Measurements from ENCODE around the gene RAPGEF4.
A peak's percentile ranks its signal among the peaks of the same experiment; 100 is the strongest.

The RAPGEF4 gene

DNA sequence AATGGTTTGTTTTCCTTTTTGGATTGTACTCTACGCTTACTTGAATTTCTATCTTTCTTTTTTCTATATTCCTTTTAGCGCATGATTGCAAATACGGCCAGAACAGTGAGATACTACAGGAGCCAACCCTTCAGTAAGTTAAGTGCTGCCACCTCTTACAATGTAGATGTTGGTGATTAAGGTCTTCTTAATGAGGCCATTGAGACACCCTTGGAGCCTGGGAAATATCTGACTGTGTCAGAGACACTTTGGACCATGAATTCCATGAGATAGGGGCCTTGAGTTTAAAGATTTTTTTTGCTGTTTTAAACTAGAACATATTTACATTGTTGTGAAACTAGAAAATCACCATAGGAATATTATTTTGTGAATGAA is 312.9 kb downstream of the RAPGEF4 start:
- DNase-seq = no peak

DNA sequence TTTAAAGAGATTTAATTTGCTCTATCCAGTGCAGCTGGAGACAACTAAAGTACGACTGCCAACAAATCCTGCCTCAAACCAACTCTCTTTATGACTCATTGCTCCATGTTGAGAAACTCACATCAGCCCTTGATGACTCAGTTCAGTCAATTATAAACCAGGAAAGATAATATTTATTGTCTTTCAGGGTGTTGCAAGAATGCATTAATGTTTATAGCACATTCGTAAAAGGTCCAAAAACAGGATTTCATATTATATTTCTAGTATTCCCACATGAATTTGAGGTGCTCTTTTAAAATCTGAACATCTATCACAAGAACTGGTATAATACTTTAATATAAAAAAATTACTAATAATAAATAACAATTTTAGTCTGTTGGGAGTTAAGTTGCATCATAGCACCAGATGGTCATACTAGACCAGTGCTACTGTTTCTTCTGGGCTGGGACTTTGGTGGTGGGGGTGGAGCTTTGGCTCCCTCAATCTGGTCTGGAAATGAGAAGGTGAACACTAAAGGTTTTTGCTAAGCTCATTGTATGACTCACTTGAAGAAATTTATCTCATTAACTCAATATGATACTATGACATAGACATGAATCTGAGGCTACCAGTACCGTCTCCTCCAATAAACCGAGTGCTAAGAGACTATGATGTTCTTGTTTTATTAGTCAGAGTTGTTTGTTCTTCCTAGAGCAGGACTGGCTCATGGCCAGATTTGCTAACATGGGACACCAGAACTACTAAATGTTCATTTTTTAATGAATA is 313.4 kb downstream of the RAPGEF4 start:
- DNase-seq = peak; percentile 29

DNA sequence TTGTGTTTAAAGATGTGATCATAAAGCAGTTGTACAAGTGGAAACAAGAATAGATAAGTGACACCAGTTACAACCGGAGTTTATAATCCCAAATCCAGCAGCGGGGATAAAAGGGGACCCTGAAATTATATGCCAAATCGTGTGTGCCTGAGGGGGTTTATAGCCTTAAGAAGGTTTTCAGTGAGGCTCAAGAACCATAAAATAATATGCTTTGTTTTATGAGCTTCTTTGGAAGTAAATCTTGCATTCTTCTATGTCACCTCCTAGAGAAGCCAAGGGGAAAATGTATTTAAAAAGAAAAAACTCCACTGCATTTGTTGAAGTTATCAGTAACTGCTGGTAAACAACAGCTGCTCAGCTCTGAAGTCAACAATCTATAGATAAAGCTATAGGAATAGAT is 314.2 kb downstream of the RAPGEF4 start:
- DNase-seq = no peak

DNA sequence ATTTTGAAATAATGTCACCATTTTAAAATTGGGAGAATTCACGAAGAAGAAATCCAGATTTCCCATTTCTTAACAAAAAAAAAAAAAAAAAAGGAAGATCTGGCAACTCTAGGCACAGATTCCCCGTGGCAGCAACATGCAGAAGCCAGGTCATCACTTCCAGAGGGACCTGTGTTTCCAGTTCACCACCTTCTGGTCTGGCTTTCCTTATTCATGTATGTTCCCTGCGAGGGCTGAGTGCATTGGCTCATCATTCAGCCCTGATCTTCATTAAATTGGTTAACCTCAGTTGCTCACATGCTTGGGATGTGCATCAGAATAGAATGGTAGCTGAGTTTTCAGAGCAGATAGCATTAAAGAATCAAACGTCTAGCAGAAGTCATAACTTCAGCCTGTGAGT is 315.0 kb downstream of the RAPGEF4 start:
- DNase-seq = no peak

DNA sequence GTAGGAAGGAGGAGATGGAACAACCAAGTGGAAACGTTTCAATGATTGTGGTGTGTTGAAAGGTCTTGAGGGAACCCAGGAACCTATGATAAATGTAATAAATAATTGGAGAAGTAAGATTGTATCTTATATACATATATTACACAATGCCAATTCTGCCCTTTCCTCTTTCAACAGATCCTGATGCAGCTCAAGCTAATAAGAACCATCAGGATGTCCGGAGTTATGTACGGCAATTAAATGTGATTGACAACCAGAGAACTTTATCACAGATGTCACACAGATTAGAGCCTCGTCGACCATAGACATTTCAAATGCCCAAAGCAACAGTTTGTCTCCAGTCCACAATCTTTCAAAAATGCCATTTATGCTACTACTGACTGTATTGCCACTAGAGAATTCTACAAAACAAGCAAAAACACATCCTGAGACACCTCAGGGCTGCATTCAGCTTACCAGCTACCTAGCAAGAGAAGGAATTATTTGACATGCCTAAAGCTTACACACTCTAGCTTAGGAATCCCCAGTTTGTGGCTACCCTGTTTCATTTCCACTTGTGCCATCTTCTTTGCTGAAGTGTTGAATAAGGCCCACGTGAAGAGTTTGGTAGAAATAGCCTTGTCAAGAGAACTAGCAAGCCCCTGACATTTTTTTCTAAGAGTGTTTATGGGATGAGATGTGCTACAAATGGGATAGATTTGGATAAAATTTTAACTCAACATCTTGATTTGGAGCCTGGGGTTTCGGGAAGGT is 316.0 kb downstream of the RAPGEF4 start:
- peak; percentile 67 for DNase-seq

DNA sequence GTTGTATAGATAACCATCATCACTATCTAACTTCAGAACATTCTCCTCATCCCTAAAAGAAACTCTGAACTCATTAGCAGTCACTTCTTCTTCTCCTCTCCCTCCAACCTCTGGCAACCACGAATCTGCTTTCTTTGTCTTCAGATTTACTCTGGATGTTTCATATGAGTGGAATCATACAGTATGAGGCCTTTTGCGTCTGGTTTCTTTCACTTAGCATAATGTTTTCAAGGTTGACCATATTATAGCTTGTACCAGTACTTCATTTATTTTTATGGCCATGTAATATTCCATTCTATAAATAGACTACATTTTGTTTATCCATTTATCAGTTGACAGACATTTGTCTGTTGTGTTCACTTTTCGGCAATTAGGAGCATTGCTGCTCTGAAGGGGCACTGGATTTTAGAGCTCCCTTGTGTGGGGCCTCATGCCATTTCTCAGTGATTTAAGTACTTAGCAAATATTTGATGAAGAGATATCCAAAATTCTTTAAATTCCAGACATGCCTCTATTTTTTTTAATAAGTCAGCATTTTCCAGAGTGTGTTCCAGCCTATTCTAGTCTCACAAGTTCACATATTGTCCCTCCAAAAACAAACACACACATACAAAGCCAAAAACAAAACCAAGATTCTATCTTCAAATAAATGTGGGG is 317.5 kb downstream of the RAPGEF4 start:
- no peak for DNase-seq

DNA sequence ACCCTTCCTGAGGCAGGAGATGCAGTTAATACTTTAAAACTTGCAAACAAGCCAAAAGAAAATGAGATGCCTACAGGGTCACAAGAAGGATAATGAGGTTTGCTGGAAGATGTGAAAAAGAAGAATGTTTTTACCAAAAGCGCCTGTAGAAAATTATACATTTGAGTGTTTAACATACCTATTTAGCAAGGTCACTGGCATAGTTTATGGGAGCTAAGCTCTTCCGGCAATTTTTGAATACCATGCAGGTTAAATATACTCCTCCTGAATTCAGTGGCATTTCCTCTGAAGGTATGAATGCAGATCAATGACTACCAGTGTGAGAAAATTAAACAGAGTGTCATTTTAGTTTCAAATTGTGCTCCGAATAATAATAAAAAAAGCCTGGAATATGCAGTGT is 318.8 kb downstream of the RAPGEF4 start:
- DNase-seq = no peak

DNA sequence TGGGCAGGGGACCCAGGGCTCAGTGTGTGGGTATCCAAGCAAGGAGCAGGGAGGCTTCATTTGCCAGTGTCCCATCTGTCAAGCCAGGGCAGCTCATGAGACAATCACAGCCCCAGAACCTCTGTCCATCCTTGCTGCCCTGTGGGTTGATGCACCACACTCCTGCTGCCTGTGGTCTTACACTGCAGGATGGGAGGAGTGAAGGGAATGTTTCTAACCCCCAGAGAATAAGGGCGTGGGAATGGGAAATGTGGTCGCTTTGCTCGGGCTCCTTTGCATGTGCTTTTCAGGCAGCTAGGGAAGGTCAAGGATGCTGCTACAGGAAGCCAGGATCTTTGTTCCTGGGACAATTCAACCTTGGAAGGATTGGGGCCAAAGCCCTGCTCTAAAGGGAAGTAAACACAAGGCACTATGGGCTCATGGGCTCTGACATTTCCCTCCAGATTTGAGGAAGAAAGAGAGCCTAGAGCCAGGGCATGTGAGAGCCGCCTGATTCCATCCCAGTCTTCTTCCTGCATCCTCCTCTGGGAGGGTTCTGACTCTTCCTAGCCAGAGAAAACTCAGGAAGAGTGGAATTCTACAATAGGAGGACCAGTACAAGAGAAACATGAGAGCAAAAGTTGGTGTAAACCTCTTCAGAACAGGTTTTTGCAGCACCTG is 321.2 kb downstream of the RAPGEF4 start:
- no peak for DNase-seq

DNA sequence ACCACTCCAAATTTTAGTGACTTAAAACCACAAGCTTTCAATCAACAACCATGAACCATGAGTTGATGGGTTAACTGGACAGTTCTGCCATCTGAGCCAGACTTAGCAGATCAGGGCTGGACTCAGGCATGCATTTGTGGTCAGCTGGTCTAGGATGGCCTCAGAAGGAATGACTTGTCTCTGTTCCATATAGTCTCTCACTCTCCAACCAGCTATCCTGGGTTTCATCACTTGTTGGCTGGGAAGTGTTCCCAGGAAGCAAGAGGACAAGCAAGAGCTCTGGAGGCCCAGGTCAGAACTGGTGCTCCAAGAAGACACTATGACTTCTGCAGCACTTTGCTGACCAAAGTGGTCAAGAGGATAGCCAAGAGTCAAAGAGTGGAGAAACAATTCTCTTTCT is 322.5 kb downstream of the RAPGEF4 start:
- no peak for DNase-seq

DNA sequence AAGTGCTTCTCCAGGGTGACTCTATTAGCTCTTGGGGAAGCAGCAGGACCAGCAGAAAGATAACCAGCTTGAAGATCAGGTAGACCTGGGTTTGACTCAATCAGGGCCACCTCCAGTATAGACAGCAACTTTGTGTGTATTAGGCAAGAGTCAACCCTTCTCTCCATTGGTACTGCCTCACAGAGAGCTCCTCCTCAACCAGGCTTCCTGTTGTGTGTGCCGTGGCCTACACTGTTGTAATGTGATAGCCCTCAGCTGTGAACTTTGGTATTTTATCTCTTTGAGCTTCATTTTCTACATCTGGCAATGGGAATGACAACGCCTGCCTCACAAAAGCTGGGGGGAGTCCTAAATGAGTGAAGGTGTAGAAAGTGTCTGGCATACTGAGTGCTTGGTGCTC is 323.0 kb downstream of the RAPGEF4 start:
- DNase-seq = no peak

DNA sequence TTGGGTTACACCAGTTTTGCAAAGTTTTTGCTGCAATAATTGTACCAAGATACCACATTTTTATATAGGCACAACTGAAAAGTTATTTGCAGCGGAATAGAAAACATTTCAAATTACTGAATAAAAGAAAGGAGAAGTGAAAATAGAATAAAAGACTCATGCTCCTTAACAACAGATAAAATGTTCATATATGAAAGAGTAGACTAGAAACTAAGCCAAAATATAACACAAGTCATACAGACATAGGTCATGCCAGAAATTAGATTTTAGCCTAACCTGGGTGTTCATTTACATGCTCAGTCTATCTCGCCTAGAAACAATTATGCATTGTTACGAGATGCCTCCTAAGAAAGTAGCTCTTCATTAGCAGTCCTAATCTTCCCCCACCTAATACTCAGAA is 323.6 kb downstream of the RAPGEF4 start:
- no peak for DNase-seq

DNA sequence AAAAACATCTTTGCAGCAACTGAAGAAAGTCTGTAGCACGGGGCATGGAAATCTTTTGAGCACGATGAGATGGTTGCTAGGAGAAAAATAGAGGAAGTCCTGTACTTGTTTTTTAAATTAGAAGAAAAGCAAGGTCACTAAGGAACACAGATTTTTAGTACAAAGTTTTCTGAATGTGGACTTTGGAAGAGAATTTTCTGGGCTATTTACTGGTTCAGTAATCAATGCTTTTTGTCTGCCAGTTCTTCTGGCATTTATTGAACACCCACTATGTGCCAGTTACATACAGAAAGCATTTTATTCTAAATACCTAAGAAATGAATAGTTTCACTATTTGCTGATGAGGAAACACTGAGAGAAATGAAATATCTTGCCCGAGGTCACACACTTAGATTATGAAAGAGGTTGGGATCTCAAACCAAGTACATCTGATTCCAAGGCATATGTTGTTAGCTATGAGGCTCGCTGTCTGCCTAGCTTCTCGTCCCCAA is 324.4 kb downstream of the RAPGEF4 start:
- DNase-seq = no peak

DNA sequence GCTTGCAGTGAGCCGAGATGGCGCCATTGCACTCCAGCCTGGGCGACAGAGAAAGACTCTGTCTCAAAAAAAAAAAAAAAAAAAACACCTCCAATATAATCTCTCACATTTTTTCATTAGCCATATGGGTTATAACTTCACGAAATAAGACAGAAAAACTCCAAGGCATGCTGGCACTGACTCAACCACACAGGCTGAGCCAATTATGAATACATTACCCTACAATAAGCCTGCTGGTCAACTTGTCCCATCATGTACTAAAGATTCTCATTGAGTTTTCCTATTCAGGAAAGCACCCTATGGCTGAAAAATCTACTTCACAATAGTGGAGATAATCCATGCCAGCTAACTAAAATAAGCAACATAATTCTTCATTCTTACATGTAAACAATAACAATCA is 327.2 kb downstream of the RAPGEF4 start:
- no peak for DNase-seq

DNA sequence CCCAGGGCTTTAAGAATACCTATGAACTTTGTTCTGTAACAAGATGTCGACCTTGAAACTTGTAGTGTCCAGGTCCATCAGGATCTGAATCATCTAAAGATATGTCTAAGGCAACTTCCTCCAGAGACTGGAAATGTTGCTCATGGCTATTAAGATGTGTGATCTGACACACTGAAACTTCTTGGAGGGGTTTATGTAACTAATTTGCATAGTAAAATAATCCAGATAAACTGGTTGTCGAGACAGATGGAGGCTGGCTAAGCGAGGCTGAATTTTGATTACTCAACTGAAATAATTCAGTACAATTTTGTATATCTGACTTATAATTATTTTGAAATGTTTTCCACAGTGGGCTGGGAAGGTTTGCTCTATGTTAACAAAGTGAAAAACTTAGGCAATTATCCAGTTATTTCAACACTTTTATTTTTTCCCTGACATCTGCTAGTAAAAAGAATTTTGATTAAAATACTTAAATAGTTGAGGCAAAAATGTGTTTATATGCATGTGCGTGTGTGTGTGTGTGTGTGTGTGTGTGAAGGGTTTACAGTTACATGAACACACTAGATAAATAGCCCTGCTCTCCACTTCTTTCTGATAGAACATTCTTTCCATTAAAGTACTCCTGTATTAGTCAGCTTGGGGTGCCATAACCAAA is 328.6 kb downstream of the RAPGEF4 start:
- DNase-seq = no peak

DNA sequence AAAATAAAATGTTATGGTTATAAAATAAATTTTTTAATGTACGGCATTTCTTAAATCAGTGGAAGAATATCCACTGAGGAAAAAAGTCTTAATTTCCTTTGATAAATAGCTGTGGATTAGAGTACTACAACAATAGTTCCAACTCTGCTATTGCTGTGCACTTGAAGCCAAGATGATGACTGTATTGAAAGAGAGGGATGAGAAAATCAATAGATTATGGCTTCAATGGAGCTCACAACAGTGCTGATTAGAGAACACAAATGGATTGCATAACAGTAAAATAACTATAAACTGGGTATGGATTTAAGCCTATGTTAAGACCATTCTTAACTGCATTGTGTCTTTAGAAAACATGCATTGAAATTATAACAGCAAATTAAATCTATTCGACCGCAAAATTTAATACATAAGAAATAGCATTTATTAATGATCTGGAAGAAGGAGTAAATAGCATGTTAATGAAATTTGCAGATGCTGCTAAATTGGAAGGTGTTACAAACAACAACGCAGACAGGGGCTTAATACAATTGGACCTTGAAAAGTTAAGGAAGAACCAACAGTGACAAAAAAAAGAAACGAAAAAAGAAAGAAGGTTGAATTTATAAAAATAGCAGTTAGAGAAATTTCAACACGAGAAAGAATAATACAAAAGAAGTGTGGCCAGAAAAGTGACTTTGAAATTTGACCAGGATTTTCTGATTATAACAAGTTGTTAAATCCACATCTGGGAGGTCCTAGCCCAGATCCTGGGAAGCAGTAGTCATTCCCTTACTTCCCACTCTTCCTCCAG is 331.4 kb downstream of the RAPGEF4 start:
- no peak for DNase-seq

DNA sequence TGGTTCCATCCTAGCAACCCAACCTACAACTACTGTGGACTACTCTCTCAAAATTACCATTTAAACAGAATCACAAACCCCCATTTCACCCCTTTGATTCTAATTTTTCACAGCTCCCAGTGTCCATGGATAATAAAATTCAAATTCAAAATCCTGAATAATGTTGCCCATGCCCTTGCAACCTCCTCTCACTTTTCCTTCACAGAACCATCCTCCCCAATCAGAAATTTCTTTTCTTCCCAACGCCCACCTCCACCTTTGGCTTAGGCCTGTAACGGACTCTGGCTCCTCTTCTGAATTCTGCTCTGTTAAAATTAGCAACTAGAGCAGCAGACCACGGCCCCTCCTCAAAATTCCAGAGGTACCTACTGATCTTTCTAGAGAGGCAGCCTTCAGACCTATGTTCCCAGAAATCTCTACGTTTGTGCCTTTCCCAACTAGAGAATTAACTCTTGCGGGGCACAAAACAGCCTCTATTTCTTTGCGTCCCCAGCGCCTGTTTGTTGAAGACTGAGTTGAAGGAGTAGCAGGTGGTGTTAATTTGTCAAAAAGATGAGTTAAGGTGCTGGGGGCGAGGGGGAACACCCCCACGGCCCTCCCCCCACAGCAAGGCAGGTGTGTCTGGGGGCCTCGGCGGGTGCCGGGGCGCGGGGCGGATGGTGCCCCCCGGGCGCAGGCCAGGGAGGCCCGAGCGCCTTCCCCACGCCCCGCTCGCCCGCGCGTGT is 339.6 kb downstream of the RAPGEF4 start:
- no peak for DNase-seq

DNA sequence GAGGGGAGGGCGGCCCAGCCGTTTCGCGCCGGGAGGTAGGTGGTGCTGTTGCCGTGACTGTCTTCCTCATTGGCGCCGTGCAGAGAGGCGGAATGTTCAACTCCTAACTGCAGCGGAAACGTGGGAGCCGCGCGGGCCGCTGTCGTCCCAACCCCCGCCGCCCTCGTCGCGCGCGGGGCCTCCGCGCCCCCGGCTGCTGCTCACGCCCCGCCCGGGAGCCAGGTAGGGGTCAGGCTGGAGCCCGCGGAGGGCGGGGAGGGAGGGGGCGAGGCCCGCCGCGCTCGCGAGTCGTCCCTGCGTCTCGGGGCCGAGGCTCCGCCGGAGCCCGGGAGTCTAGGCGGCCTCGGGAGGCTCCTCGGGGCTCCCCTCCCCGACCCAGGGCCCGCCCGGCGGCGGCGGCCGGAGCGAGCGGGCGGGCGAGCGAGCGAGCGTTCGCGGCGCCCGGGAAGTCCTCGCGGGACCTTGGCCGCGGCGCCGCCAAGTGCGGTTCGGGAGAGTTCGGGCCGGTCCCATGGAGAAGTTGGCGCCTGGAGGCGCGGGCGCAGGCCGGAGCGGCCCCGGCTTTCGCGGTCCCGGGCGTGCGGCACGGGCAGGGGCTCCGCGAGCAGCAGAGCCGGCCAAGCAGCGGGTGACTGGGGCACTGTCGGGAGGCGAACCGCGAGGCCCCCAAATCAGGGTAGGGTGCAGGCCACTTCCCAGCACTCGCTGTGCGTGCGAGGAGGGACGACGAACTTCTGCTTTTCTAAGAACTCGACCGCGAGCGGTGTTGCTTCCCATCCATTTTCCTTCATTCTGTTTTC is 340.3 kb downstream of the RAPGEF4 start, which contains the start of gene MAP3K20:
Gene MAP3K20 (plus strand): TSS at position 66 of the 800 bp plus-strand sequence. CDS start 15,186 bp downstream, outside the sequence.
- peak; percentile 40 for DNase-seq

DNA sequence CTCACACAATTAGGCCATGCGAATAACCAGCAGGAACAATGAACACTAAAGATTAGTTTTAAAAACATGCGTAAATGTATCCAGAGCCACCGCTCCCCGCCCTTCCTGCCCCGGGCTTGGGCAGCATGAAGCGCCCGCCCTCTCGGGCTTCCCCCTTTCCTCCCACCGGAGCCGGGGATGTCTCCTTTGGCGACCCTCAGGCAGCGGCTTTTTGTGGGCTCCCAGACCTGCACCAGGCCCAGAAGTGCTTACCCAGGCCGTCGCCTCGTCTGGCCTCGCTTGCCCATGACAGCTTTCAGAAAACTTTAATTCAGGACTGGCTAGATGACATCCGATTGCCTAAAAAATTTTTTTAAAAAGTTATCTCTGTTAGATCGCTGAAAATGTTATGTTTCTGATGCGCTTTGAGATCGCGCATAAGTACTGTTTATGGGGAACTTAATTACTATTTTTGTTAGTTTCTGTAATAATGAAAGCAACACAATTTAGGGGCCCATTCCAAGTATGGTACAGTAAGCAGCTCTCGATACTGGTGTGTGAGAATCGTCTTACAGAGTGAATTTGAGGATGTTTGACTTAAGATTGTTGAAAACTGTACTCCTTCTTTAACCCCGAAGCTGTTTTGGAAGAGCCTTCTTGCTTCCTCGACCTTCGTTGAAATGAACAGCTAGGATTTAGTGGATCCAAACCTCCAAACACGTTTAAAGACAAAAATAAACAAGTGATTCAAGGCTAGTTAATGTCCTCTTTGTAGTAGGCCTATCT is 341.1 kb downstream of the RAPGEF4 start:
- DNase-seq = peak; percentile 19

DNA sequence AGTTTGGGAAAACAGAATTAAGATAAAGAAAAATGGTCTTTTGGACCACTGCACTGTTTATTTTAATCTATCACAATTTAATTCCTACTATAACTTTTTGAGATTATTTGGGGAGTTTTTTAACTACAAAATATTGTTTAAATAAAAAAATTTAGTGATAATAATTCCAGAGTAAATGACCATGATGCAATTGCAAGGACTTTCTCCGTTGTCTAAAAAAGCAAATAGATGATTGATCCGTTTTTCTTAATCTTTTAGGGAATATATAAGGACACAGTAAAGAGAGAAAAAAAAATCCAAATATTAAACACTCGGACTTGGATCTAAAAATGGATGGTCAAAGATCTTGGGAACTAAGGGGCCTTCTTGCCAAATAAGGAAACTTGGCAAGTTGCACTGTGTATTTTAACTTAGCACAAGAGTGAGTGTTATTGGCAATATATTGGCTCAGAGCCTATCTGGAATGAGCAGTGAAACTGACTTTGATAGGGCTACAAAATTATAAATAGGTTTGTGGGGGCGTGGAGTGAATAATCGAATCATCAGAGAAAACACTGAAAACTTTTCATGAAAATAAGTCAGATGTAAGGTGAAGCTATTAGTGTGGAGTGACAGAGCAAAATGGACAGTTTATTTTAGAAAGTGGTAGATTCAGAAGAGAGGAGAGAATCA is 342.0 kb downstream of the RAPGEF4 start:
- DNase-seq = no peak
